SU-DHL-6 (cell line): ENCODE results near the gene TAOK1.

Experiments used
- EZH2phosphoT487 ChIP-seq: fragments of 200-600 bp; sonication (generic), shearing (Covaris generic); conservative IDR thresholded peaks from 2 replicates; pipeline ENCODE4 v1.6.1; 2018; ENCODE audit warnings: mild to moderate bottlenecking, antibody characterized with exemption, low read length, moderate library complexity, mixed read lengths
- TF ChIP-seq, protein P1 (sequence below): fragments of 200-600 bp; sonication (generic); IDR thresholded peaks from one replicate; pipeline ENCODE4 v1.5.1; 2017; ENCODE audit warnings: antibody characterized with exemption, mild to moderate bottlenecking, low read length, moderate library complexity; ENCODE audit not compliant: insufficient read depth, poor library complexity, severe bottlenecking

GRCh38 chr17:29592850-29593551 lies 202.8 kb downstream of the TAOK1 start, which contains the start of gene ANKRD13B:
- TF ChIP-seq EZH2phosphoT487: no peak
- TF ChIP-seq, protein P1, sequence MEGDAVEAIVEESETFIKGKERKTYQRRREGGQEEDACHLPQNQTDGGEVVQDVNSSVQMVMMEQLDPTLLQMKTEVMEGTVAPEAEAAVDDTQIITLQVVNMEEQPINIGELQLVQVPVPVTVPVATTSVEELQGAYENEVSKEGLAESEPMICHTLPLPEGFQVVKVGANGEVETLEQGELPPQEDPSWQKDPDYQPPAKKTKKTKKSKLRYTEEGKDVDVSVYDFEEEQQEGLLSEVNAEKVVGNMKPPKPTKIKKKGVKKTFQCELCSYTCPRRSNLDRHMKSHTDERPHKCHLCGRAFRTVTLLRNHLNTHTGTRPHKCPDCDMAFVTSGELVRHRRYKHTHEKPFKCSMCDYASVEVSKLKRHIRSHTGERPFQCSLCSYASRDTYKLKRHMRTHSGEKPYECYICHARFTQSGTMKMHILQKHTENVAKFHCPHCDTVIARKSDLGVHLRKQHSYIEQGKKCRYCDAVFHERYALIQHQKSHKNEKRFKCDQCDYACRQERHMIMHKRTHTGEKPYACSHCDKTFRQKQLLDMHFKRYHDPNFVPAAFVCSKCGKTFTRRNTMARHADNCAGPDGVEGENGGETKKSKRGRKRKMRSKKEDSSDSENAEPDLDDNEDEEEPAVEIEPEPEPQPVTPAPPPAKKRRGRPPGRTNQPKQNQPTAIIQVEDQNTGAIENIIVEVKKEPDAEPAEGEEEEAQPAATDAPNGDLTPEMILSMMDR: no peak
